ENCODE measurements around the gene NDUFB1.

DNA sequence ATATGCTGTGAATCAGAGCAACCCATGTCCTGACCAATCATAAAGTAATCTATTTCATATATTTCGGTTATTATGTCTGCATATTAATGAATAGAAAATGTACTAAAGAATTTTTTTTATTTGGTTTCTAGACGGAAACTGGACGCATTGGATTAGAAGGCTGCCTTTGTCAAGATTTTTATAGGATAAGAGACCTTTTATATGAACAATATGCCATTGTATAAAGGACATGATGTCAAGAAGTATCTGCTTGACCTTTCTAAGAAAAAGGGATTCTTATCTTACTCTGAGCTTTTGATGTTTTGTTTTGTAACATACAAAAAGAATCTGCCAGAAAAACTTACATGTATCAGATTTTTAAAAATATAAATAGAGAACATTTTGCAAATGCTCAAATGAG, 40.0 kb upstream of the NDUFB1 start:
- TF ChIP-seq, protein P1, sequence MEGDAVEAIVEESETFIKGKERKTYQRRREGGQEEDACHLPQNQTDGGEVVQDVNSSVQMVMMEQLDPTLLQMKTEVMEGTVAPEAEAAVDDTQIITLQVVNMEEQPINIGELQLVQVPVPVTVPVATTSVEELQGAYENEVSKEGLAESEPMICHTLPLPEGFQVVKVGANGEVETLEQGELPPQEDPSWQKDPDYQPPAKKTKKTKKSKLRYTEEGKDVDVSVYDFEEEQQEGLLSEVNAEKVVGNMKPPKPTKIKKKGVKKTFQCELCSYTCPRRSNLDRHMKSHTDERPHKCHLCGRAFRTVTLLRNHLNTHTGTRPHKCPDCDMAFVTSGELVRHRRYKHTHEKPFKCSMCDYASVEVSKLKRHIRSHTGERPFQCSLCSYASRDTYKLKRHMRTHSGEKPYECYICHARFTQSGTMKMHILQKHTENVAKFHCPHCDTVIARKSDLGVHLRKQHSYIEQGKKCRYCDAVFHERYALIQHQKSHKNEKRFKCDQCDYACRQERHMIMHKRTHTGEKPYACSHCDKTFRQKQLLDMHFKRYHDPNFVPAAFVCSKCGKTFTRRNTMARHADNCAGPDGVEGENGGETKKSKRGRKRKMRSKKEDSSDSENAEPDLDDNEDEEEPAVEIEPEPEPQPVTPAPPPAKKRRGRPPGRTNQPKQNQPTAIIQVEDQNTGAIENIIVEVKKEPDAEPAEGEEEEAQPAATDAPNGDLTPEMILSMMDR (IDR thresholded peaks at IDR 0.05), result no peak
- TF ChIP-seq POLR2A (IDR thresholded peaks at IDR 0.05), result no peak

Data from esophagus squamous epithelium (tissue), 4 donors.